Prostate gland (tissue), 2 donors: Measurements from ENCODE around the gene TRAF5. TPM values are rescaled to one million over a fixed set of nuclear protein-coding genes. Genes with fewer than 3 reads are reported as not detected.

Experiments used
- DNase-seq: peaks from one replicate; pipeline ENCODE4 v3.0.0-alpha.2; 2019; ENCODE audit warnings: low spot score
- H3K27ac ChIP-seq, 2 donors: fragments of 200-600 bp; sonication (generic); 2 replicates each; pipeline ENCODE4 v1.5.1; 2017 to 2019
- H3K27me3 ChIP-seq: fragments of 200-600 bp; sonication (generic); replicated peaks from 2 replicates; pipeline ENCODE4 v1.5.1; 2019; ENCODE audit not compliant: insufficient read depth
- H3K36me3 ChIP-seq, 2 donors: fragments of 200-600 bp; sonication (generic); 1 replicate in 1 of 2; 2 replicates in 1 of 2; pipeline versions ENCODE4 v1.5.1 to v1.8.1; 2017 to 2019
- H3K4me1 ChIP-seq: fragments of 200-600 bp; sonication (generic); replicated peaks from 2 replicates; pipeline ENCODE4 v1.5.1; 2019
- H3K4me3 ChIP-seq, 2 donors: fragments of 200-600 bp; sonication (generic); 2 replicates each; pipeline ENCODE4 v1.5.1; 2017 to 2019
- H3K9me3 ChIP-seq: fragments of 200-600 bp; sonication (generic); 2 replicates; pipeline ENCODE4 v1.5.1; 2017
- CTCF ChIP-seq, 4 experiments: fragments of 200-600 bp in 2 of 4; fragments of 450-650 bp in 2 of 4; sonication (generic) in 2 of 4; IDR thresholded peaks; 1 replicate in 3 of 4; 2 replicates in 1 of 4; pipeline ENCODE4 v1.5.1; 2016 to 2019; ENCODE audit warnings: antibody characterized with exemption in 4 of 4, mild to moderate bottlenecking in 2 of 4, moderate library complexity in 2 of 4
- POLR2A ChIP-seq: fragments of 450-650 bp; IDR thresholded peaks from one replicate; pipeline ENCODE4 v1.6.1; 2016; ENCODE audit warnings: antibody characterized with exemption, mild to moderate bottlenecking
- WGBS: methylation state at CpG from one replicate; pipeline ENCODE4 v1.1.5; 2018; 5-methylcytosine and 5-hydroxymethylcytosine counted together
- intact Hi-C: fragments of 100-400 bp; cut with DNase I; formaldehyde crosslinking; loops from one replicate; pipeline ENCODE4 v1.14.2; 2022
- total RNA-seq, 2 donors: library from RNA; depleted of rRNA; stranded (reverse); fragments of >200 nt; gene quantifications; one replicate each; pipeline ENCODE4 v1.1.0, GENCODE V29; 2016

TRAF5 gene
- total RNA-seq, 2 donors from 2014 or later: 8.0 to 12.6 TPM

- intact Hi-C loops: no loop called here
- H3K27ac ChIP-seq: no peak overlapping the region
- DNase-seq: no peak
- no peaks in the 10 kb centered on the region for H3K9me3 ChIP-seq
- TF ChIP-seq POLR2A (no peak), CTCF (IDR thresholded peaks at IDR 0.05) (no peak)
- WGBS: 88% methylated on average over 1 of the region's 1 CpG
- no peaks in the 10 kb centered on the region for H3K4me1 ChIP-seq
- no peaks in the 10 kb centered on the region for H3K36me3 ChIP-seq
- no peaks in the 10 kb centered on the region for H3K27me3 ChIP-seq
- no peak overlapping the region for H3K4me3 ChIP-seq
Measured at GRCh38 chr1:211424018-211424417, 97.4 kb downstream of the TRAF5 start.

Other genes with a start within 250 kb of the TRAF5 start
- 1 to 10 TPM in 1 of 2 donors, under 1 TPM in 1; 0.68 to 1.2 TPM for gene KCNH1, start 192.7 kb upstream of the TRAF5 start, total RNA-seq
- 10 to 100 TPM; 56.4 to 78.3 TPM for gene RCOR3, start 67.5 kb upstream of the TRAF5 start, total RNA-seq
- gene RD3, start 165.3 kb downstream of the TRAF5 start, total RNA-seq: under 1 TPM; 0.27 to 0.28 TPM